ENCODE results near the gene AKT3.
A peak's percentile ranks its signal among the peaks of the same experiment; 100 is the strongest.

The AKT3 gene

GRCh38 chr1:243539636-243540035 is 310.4 kb downstream of the AKT3 start:
- H3K4me1 Mint-ChIP-seq = peaks cover 15% of the 10 kb centered on the region
- H3K27ac Mint-ChIP-seq = no peak overlapping the region
- no peak overlapping the region for H3K4me3 Mint-ChIP-seq
- H3K9me3 Mint-ChIP-seq = no peaks in the 10 kb centered on the region
- no peak for TF ChIP-seq CTCF (IDR thresholded peaks at IDR 0.05)
- H3K36me3 Mint-ChIP-seq (ENCODE audit: low read depth) = peaks cover 14% of the 10 kb centered on the region
- H3K27me3 Mint-ChIP-seq (ENCODE audit: low read depth, poor library complexity) = peaks cover 5% of the 10 kb centered on the region
- DNase-seq = no peak

- TF ChIP-seq CTCF (IDR thresholded peaks at IDR 0.05) = no peak
- Mint-ChIP-seq H3K4me3 (no peak overlapping the region), H3K4me1 (peaks cover 15% of the 10 kb centered on the region), H3K27me3 (ENCODE audit: low read depth, poor library complexity) (no peaks in the 10 kb centered on the region), H3K9me3 (no peaks in the 10 kb centered on the region), H3K27ac (no peak overlapping the region), H3K36me3 (ENCODE audit: low read depth) (peaks cover 10% of the 10 kb centered on the region)
- no peak for DNase-seq
Measured at GRCh38 chr1:243535014-243535413, 315.0 kb downstream of the AKT3 start.

- peaks cover 12% of the 10 kb centered on the region for H3K4me1 Mint-ChIP-seq
- H3K27ac Mint-ChIP-seq = no peak overlapping the region
- DNase-seq = no peak
- peaks cover 26% of the 10 kb centered on the region for H3K36me3 Mint-ChIP-seq (ENCODE audit: low read depth)
- no peak overlapping the region for H3K4me3 Mint-ChIP-seq
- H3K27me3 Mint-ChIP-seq (ENCODE audit: low read depth, poor library complexity) = peaks cover 5% of the 10 kb centered on the region
- no peak for TF ChIP-seq CTCF (IDR thresholded peaks at IDR 0.05)
- H3K9me3 Mint-ChIP-seq = peaks cover 5% of the 10 kb centered on the region
Measured at GRCh38 chr1:243529512-243529911, 320.5 kb downstream of the AKT3 start.

- Mint-ChIP-seq H3K4me3 (no peak overlapping the region), H3K4me1 (peaks cover 14% of the 10 kb centered on the region), H3K27me3 (ENCODE audit: low read depth, poor library complexity) (peaks cover 5% of the 10 kb centered on the region), H3K9me3 (peaks cover 5% of the 10 kb centered on the region), H3K27ac (no peak overlapping the region), H3K36me3 (ENCODE audit: low read depth) (peaks cover 22% of the 10 kb centered on the region)
- TF ChIP-seq CTCF (IDR thresholded peaks at IDR 0.05) = no peak
- DNase-seq = no peak
Measured at GRCh38 chr1:243528459-243529121, 321.5 kb downstream of the AKT3 start.

GRCh38 chr1:243526180-243526579 is 323.9 kb downstream of the AKT3 start:
- H3K9me3 Mint-ChIP-seq = peaks cover 5% of the 10 kb centered on the region
- no peak for DNase-seq
- TF ChIP-seq CTCF (IDR thresholded peaks at IDR 0.05) = no peak
- H3K4me3 Mint-ChIP-seq = no peak overlapping the region
- peaks cover 22% of the 10 kb centered on the region for H3K36me3 Mint-ChIP-seq (ENCODE audit: low read depth)
- H3K4me1 Mint-ChIP-seq = peaks cover 14% of the 10 kb centered on the region
- peak overlapping the region; percentile 73 for H3K27ac Mint-ChIP-seq
- peaks cover 5% of the 10 kb centered on the region for H3K27me3 Mint-ChIP-seq (ENCODE audit: low read depth, poor library complexity)

GRCh38 chr1:243525085-243525487 is 325.0 kb downstream of the AKT3 start:
- no peak for DNase-seq
- Mint-ChIP-seq H3K4me3 (no peak overlapping the region), H3K36me3 (ENCODE audit: low read depth) (peaks cover 17% of the 10 kb centered on the region), H3K27me3 (ENCODE audit: low read depth, poor library complexity) (peaks cover 5% of the 10 kb centered on the region), H3K9me3 (peaks cover 5% of the 10 kb centered on the region), H3K27ac (peak overlapping the region; percentile 66), H3K4me1 (peaks cover 14% of the 10 kb centered on the region)
- TF ChIP-seq CTCF (IDR thresholded peaks at IDR 0.05) = no peak
